ENCODE data around the gene OSBPL5. TPM values are rescaled to one million over a fixed set of nuclear protein-coding genes. Genes with fewer than 3 reads are reported as not detected.

OSBPL5 gene
- total RNA-seq, 4 donors from 2014 or later, result 37.3 to 211 (median 105) TPM

DNA sequence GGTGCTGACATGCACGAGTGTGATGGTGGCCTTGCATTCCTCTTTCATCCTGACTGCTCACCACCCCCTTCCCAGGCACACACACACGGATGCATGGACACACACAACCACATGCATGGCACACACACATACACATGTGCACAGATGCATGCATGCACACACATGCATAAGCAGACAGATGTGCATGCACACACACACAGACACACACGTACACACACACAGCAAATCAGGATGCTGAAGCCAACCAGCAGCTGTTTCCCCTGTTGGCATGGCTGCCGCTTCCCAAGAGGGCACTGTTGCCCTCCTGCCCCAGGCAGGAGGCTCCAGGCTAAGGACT lies 15.3 kb downstream of the OSBPL5 start:
- TF ChIP-seq POLR2AphosphoS5 (IDR thresholded peaks at IDR 0.05) (no peak), POLR2A (IDR thresholded peaks at IDR 0.05) (no peak), EP300 (IDR thresholded peaks at IDR 0.05; ENCODE audit: low read depth) (no peak)
- TF ChIP-seq, protein P1, sequence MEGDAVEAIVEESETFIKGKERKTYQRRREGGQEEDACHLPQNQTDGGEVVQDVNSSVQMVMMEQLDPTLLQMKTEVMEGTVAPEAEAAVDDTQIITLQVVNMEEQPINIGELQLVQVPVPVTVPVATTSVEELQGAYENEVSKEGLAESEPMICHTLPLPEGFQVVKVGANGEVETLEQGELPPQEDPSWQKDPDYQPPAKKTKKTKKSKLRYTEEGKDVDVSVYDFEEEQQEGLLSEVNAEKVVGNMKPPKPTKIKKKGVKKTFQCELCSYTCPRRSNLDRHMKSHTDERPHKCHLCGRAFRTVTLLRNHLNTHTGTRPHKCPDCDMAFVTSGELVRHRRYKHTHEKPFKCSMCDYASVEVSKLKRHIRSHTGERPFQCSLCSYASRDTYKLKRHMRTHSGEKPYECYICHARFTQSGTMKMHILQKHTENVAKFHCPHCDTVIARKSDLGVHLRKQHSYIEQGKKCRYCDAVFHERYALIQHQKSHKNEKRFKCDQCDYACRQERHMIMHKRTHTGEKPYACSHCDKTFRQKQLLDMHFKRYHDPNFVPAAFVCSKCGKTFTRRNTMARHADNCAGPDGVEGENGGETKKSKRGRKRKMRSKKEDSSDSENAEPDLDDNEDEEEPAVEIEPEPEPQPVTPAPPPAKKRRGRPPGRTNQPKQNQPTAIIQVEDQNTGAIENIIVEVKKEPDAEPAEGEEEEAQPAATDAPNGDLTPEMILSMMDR (IDR thresholded peaks at IDR 0.05), result no peak
- Histone ChIP-seq H3K27me3 (no peaks in the 10 kb centered on the region), H3K27ac (no peak overlapping the region), H3K4me3 (no peak overlapping the region), H3K9me3 (no peaks in the 10 kb centered on the region), H3K36me3 (no peaks in the 10 kb centered on the region), H3K4me1 (peaks cover 35 to 57% (median 50%) of the 10 kb centered on the region in 4 donors)
- no peak for DNase-seq
- in situ Hi-C loops (cut with MboI; ENCODE audit: low pct_ligation_motif_present in 1 of 4, low pct_unique_long_range_greater_than_20kb in 1 of 4, low sequenced_read_pairs in 3 of 4), result no loop called here
- intact Hi-C loops (cut with DNase I; ENCODE audit: low total_unique reads), result no loop called here
- WGBS, 2 donors (ENCODE audit: low coverage in 1 of 2), result 84% methylated on average over 4 of the region's 4 CpGs; no CpG with 5 or more reads in 1 of the 2 donors

DNA sequence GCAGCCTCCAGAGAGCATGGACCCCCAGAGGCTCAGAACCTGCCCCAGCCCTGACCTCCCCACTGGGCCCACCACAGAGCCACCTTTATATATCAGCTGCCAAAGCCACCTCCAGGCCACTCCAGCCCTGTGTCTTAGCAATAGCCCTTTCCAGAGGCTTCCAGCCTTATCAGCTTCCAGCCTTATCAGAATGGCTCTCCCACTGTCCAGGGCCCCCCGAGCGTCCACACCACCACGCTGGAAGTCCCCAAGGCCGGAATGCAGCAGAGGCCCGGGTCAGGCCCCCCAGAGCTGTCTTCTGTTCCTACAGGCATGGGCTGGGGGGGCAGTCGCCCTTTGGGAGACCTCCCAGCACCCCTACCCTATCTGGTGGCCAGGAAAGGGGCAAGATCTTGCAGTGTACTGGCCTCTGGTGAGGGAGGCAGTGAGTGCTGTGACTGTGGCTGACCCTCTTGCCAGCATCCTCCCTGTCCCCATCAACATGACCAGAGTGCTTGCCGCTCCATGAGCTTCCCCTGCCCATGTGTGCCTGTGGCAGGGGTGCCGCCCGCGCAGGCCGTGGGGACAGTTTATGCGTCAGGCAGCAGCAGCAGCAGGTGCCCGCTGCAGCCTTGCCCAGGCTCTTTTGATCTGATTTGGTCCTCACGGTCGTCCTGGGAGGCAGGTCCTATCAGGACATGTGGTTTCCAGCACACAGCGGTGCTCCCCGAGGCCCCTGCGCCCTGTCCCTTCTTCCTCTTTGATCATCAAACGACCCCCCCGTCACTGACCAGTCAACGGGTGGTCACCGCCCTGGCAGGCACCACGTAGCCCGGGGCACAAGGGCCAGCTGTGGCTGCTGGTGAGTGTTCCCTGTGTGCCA lies 15.9 kb downstream of the OSBPL5 start:
- intact Hi-C loops (cut with DNase I; ENCODE audit: low total_unique reads) (no loop called here), in situ Hi-C loops (cut with MboI; ENCODE audit: low pct_ligation_motif_present in 1 of 4, low pct_unique_long_range_greater_than_20kb in 1 of 4, low sequenced_read_pairs in 3 of 4) (no loop called here)
- H3K4me3 ChIP-seq, result no peak overlapping the region
- no peaks in the 10 kb centered on the region for H3K36me3 ChIP-seq
- WGBS, 2 donors (ENCODE audit: low coverage in 1 of 2), result 82% methylated on average over 24 of the region's 24 CpGs; no CpG with 5 or more reads in 1 of the 2 donors
- TF ChIP-seq, protein P1 (IDR thresholded peaks at IDR 0.05), result no peak
- no peak for DNase-seq
- peak overlapping the region in 3 of 4 donors; percentile 41 to 46 (median 43) for H3K27ac ChIP-seq
- H3K4me1 ChIP-seq, result peaks cover 35 to 54% (median 46%) of the 10 kb centered on the region in 4 donors
- no peaks in the 10 kb centered on the region for H3K9me3 ChIP-seq
- no peaks in the 10 kb centered on the region for H3K27me3 ChIP-seq

DNA sequence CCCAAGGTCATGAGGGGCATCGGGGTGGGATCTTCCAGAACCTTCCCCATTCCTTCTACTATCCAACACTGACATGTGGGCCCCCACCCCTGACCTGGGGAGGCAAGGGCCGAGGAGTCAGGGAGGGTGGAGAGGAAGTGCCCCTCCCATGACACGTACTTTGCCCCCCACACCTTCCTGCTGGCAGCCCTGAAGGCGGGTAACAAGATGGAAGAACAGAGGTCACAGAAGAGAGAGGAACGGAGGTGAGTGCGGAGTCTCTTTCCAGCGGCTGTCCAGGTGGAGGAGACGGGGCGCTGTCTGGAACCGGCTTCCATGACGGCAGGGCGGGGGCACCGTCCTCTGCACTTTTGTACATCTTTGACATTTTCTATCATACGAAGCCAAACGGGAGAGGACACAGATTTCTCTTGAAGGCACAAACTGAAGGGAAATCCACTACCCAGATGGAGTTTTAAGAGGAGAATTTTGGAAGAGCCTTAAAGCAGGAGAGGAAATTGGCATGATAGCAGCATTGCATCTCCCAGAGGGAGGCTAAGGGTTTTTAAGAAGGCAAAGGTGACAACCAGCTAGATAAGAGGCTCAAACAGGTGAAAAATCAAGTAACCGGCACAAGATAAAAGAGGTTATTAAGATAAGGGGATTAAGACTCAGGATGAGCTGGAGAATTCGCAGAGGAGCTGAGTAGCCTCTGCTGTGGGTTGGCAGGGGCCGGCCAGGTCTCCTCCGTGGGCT lies 16.7 kb downstream of the OSBPL5 start:
- 58 to 65% methylated on average over 7 to 19 of the region's 19 CpGs for WGBS, 2 donors (ENCODE audit: low coverage in 1 of 2)
- Histone ChIP-seq H3K27me3 (no peaks in the 10 kb centered on the region), H3K4me3 (no peak overlapping the region), H3K4me1 (peaks cover 27 to 46% (median 38%) of the 10 kb centered on the region in 4 donors), H3K27ac (peak overlapping the region in 3 of 4 donors; percentile 41 to 46 (median 43)), H3K36me3 (no peaks in the 10 kb centered on the region), H3K9me3 (no peaks in the 10 kb centered on the region)
- in situ Hi-C loops (cut with MboI; ENCODE audit: low pct_ligation_motif_present in 1 of 4, low pct_unique_long_range_greater_than_20kb in 1 of 4, low sequenced_read_pairs in 3 of 4) (no loop called here), intact Hi-C loops (cut with DNase I; ENCODE audit: low total_unique reads) (no loop called here)
- DNase-seq, result peak; percentile 66
- TF ChIP-seq EP300 (IDR thresholded peaks at IDR 0.05; ENCODE audit: low read depth), result no peak
- TF ChIP-seq, protein P1 (IDR thresholded peaks at IDR 0.05), result no peak
- TF ChIP-seq POLR2A (IDR thresholded peaks at IDR 0.05), result peak; percentile 35
- TF ChIP-seq POLR2AphosphoS5 (IDR thresholded peaks at IDR 0.05), result peak in 2 of 3 donors; percentile 36 to 57

DNA sequence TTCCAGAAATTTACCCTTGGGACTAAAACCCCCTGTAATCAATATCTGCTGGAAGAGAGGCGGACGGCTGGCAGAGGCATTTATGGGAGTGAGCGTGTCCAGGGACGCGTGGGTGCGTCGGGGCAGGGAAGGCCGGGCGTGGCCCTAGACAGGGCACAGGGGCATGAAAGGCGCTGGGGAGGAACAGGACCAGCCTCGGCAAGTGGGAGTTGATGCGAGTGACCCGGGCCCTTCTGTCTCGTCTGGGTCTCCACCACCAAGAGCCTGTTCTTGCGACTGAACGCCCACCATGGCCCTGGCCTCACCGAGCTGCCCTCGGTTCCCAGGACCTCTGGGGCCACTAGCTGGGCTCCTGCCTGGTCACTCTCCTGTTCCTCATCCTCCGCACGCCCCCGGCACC lies 17.5 kb downstream of the OSBPL5 start:
- no peaks in the 10 kb centered on the region for H3K9me3 ChIP-seq
- no peaks in the 10 kb centered on the region for H3K27me3 ChIP-seq
- H3K4me3 ChIP-seq, result no peak overlapping the region
- peak overlapping the region; percentile 41 to 51 (median 44) for H3K27ac ChIP-seq
- intact Hi-C loops (cut with DNase I; ENCODE audit: low total_unique reads), result no loop called here
- in situ Hi-C loops (cut with MboI; ENCODE audit: low pct_ligation_motif_present in 1 of 4, low pct_unique_long_range_greater_than_20kb in 1 of 4, low sequenced_read_pairs in 3 of 4), result no loop called here
- TF ChIP-seq POLR2A (IDR thresholded peaks at IDR 0.05) (no peak), EP300 (IDR thresholded peaks at IDR 0.05; ENCODE audit: low read depth) (no peak), POLR2AphosphoS5 (IDR thresholded peaks at IDR 0.05) (no peak)
- TF ChIP-seq, protein P1 (IDR thresholded peaks at IDR 0.05), result no peak
- no peaks in the 10 kb centered on the region for H3K36me3 ChIP-seq
- peaks cover 21 to 38% (median 30%) of the 10 kb centered on the region in 4 donors for H3K4me1 ChIP-seq
- 88 to 100% methylated on average over 1 to 21 of the region's 21 CpGs for WGBS, 2 donors (ENCODE audit: low coverage in 1 of 2)
- no peak for DNase-seq
